Keratinocyte (primary cell): Measurements from ENCODE around the gene REPS1. TPM values are rescaled to one million over a fixed set of nuclear protein-coding genes. Genes with fewer than 3 reads are reported as not detected.

Source experiments
- DNase-seq: peaks from one replicate; pipeline ENCODE4 v3.0.0-alpha.2; 2011; ENCODE audit warnings: low read depth, missing footprints, low spot score
- FAIRE-seq: peaks from 2 replicates; lab custom pipeline; 2011; peaks lifted over from hg19 to GRCh38; lab: Jason Lieb, UNC
- H2AFZ ChIP-seq: 2 replicates; pipeline ENCODE4 v1.6.0; 2012; ENCODE audit warnings: low read length, control low read depth, inconsistent platforms; ENCODE audit not compliant: control insufficient read depth
- H3K27ac ChIP-seq: 2 replicates; pipeline ENCODE4 v1.5.1; 2011; ENCODE audit warnings: low read length; ENCODE audit not compliant: control insufficient read depth, insufficient read depth
- H3K27me3 ChIP-seq: 3 replicates; pipeline ENCODE4 v1.6.0; 2011; ENCODE audit warnings: low read length; ENCODE audit not compliant: control insufficient read depth, insufficient read depth; ENCODE audit errors: extremely low read depth
- H3K36me3 ChIP-seq, 2 experiments: 2 replicates in 1 of 2; 3 replicates in 1 of 2; pipeline ENCODE4 v1.5.1; 2011; ENCODE audit warnings: low read length in 2 of 2, mild to moderate bottlenecking in 1 of 2; ENCODE audit not compliant: control insufficient read depth in 2 of 2, insufficient read depth in 2 of 2; ENCODE audit errors: extremely low read depth in 1 of 2
- H3K4me1 ChIP-seq: 3 replicates; pipeline ENCODE4 v1.5.1; 2011; ENCODE audit warnings: low read length; ENCODE audit not compliant: control insufficient read depth, insufficient read depth; ENCODE audit errors: extremely low read depth
- H3K4me2 ChIP-seq: 3 replicates; pipeline ENCODE4 v1.6.0; 2011; ENCODE audit warnings: low read depth, low read length; ENCODE audit not compliant: control insufficient read depth, insufficient read depth; ENCODE audit errors: extremely low read depth
- H3K4me3 ChIP-seq, 3 experiments: fragments of 200-600 bp in 1 of 3; sonication (generic) in 1 of 3; 2 replicates in 2 of 3; 3 replicates in 1 of 3; pipeline ENCODE4 v1.5.1; 2011 to 2016; ENCODE audit warnings: low read length in 3 of 3, mild to moderate bottlenecking in 3 of 3, control low read depth in 2 of 3, inconsistent platforms in 1 of 3, low read depth in 1 of 3, mixed read lengths in 1 of 3, mixed run types in 1 of 3, moderate library complexity in 1 of 3; ENCODE audit not compliant: control insufficient read depth in 2 of 3, insufficient read depth in 2 of 3; ENCODE audit errors: extremely low read depth in 1 of 3
- H3K79me2 ChIP-seq: 2 replicates; pipeline ENCODE4 v1.6.0; 2012; ENCODE audit warnings: low read length; ENCODE audit not compliant: control insufficient read depth, insufficient read depth
- H3K9ac ChIP-seq: 3 replicates; pipeline ENCODE4 v1.6.0; 2011; ENCODE audit warnings: low read length; ENCODE audit not compliant: control insufficient read depth, insufficient read depth; ENCODE audit errors: extremely low read depth
- H3K9me1 ChIP-seq: 3 replicates; pipeline ENCODE4 v1.6.0; 2011; ENCODE audit warnings: low read length; ENCODE audit not compliant: control insufficient read depth, insufficient read depth; ENCODE audit errors: extremely low read depth
- H3K9me3 ChIP-seq: 2 replicates; pipeline ENCODE4 v1.5.1; 2012; ENCODE audit warnings: low read depth, low read length; ENCODE audit not compliant: control insufficient read depth
- H4K20me1 ChIP-seq: 3 replicates; pipeline ENCODE4 v1.6.0; 2011; ENCODE audit warnings: low read length; ENCODE audit not compliant: control insufficient read depth, insufficient read depth; ENCODE audit errors: extremely low read depth
- CTCF ChIP-seq, 3 experiments: IDR thresholded peaks in 1 of 3; conservative IDR thresholded peaks in 1 of 3; optimal IDR thresholded peaks in 1 of 3; 2 replicates in 2 of 3; 3 replicates in 1 of 3; pipeline versions ENCODE3 to v1.5.1; 2011; ENCODE audit warnings: low read length in 3 of 3, mild to moderate bottlenecking in 3 of 3, moderate library complexity in 2 of 3, control low read depth in 1 of 3, inconsistent platforms in 1 of 3; ENCODE audit not compliant: insufficient read depth in 2 of 3; ENCODE audit errors: extremely low read depth in 1 of 3
- EZH2 ChIP-seq: IDR thresholded peaks from one replicate; pipeline ENCODE4 v1.6.1; 2012; ENCODE audit warnings: inconsistent platforms, mild to moderate bottlenecking, low read length, moderate library complexity
- dilution Hi-C: fragments of 300-500 bp; cut with MboI; formaldehyde crosslinking; loops from one replicate; pipeline ENCODE4 v1.7.0; 2020; ENCODE audit warnings: low sequenced_read_pairs; ENCODE audit not compliant: extremely low pct_ligation_motif_present
- polyA plus RNA-seq, 5 experiments: library from polyadenylated mRNA; depleted of rRNA in 3 of 5; stranded (reverse) in 3 of 5; stranded (forward) in 1 of 5; unstranded in 1 of 5; fragments of >200 nt; gene quantifications; 1 replicate in 1 of 5; 2 replicates in 3 of 5; 3 replicates in 1 of 5; pipeline versions ENCODE4 v1.2.1 to v1.2.3, GENCODE V29; 2011 to 2012; ENCODE audit warnings: missing spikeins in 2 of 5, low read depth in 1 of 5, low replicate concordance in 1 of 5

REPS1 gene
- polyA plus RNA-seq, 1 donor (not counting 4 experiments of a cell fraction or from before 2014, with no cell fraction given), result 61.3 TPM

- Histone ChIP-seq H3K9me1 (no peaks in the 10 kb centered on the region), H2AFZ (no peak overlapping the region), H3K4me2 (peak overlapping the region; percentile 99), H3K9me3 (no peaks in the 10 kb centered on the region), H3K27ac (no peak overlapping the region), H3K4me3 (peak overlapping the region; percentile 88 to 98 (median 96)), H3K4me1 (peaks cover 21% of the 10 kb centered on the region), H3K9ac (peak overlapping the region; percentile 91), H3K27me3 (no peaks in the 10 kb centered on the region), H3K36me3 (peaks cover 5 to 10% of the 10 kb centered on the region in 2 experiments), H3K79me2 (peaks cover 44% of the 10 kb centered on the region), H4K20me1 (no peaks in the 10 kb centered on the region)
- FAIRE-seq (no peak), DNase-seq (no peak)
- dilution Hi-C loops, result no loop called here
- TF ChIP-seq CTCF (optimal IDR thresholded peaks at IDR 0.05 in 1 of 3, IDR thresholded peaks at IDR 0.05 in 1 of 3, conservative IDR thresholded peaks at IDR 0.05 in 1 of 3; ENCODE audit: extremely low read depth in 1 of 3, insufficient read depth in 2 of 3, low read length in 3 of 3) (no peak), EZH2 (no peak)
These were observed 42.3 kb upstream of the REPS1 start for GRCh38 chr6:139030228-139030963.

- dilution Hi-C loops, result no loop called here
- peak overlapping the region; percentile 91 for H3K9ac ChIP-seq
These were observed 41.6 kb upstream of the REPS1 start for GRCh38 chr6:139029470-139030227.

More at GRCh38 chr6:139029470-139030227, 41.6 kb upstream of the REPS1 start:
- no peaks in the 10 kb centered on the region for H4K20me1 ChIP-seq
- no peaks in the 10 kb centered on the region for H3K9me3 ChIP-seq
- H3K36me3 ChIP-seq, result peaks cover 2 to 5% of the 10 kb centered on the region in 2 experiments
- FAIRE-seq, result no peak
- peak overlapping the region; percentile 85 for H2AFZ ChIP-seq
- peaks cover 44% of the 10 kb centered on the region for H3K79me2 ChIP-seq
- peaks cover 21% of the 10 kb centered on the region for H3K4me1 ChIP-seq
- peak overlapping the region; percentile 88 to 98 (median 96) for H3K4me3 ChIP-seq
- H3K4me2 ChIP-seq, result peak overlapping the region; percentile 99
- no peaks in the 10 kb centered on the region for H3K27me3 ChIP-seq
- H3K9me1 ChIP-seq, result no peaks in the 10 kb centered on the region
- TF ChIP-seq CTCF (optimal IDR thresholded peaks at IDR 0.05 in 1 of 3, IDR thresholded peaks at IDR 0.05 in 1 of 3, conservative IDR thresholded peaks at IDR 0.05 in 1 of 3; ENCODE audit: extremely low read depth in 1 of 3, insufficient read depth in 2 of 3, low read length in 3 of 3), result no peak
- no peak for TF ChIP-seq EZH2
- H3K27ac ChIP-seq, result peak overlapping the region; percentile 86
- no peak for DNase-seq
